ENCODE data around the gene METTL26.

METTL26 gene

GRCh38 chr16:683396-684070 lies 47.4 kb upstream of the METTL26 start:
- no peak overlapping the region for H3K27ac ChIP-seq (ENCODE audit: low read length)
- peaks cover 34% of the 10 kb centered on the region for H3K79me2 ChIP-seq (ENCODE audit: low read length)
- peak overlapping the region; percentile 61 for H3K4me3 ChIP-seq (ENCODE audit: low read length)
- H3K4me1 ChIP-seq (ENCODE audit: low read length): peaks cover 8% of the 10 kb centered on the region; the same call in 1 of the 2 replicates
- H3K9ac ChIP-seq (ENCODE audit: low read length): peak overlapping the region; percentile 32; the same call in 1 of the 2 replicates
- peak overlapping the region; percentile 70 for H3K4me2 ChIP-seq (ENCODE audit: low read depth, low read length)
- no peak for TF ChIP-seq EZH2 (optimal IDR thresholded peaks at IDR 0.05; ENCODE audit: low read depth, low read length)
- no peak for TF ChIP-seq EZH2phosphoT487 (IDR thresholded peaks at IDR 0.05; ENCODE audit: low read length)
- TF ChIP-seq CTCF (IDR thresholded peaks at IDR 0.05; ENCODE audit: low read length): no peak
- 0 out of 2 replicates have a peak, but pooled peaks cover 4% of the 10 kb centered on the region for H3F3A ChIP-seq (ENCODE audit: insufficient read depth, low read length)
- no peaks in the 10 kb centered on the region for H3K9me3 ChIP-seq (replicated peaks; ENCODE audit: insufficient read depth, low read length)
- H3K9me2 ChIP-seq (replicated peaks; ENCODE audit: insufficient read depth, low read length): no peaks in the 10 kb centered on the region
- H3K36me3 ChIP-seq (replicated peaks; ENCODE audit: insufficient read depth, low read length): no peaks in the 10 kb centered on the region
- H3K27me3 ChIP-seq (replicated peaks; ENCODE audit: insufficient read depth, low read length): no peaks in the 10 kb centered on the region
- no peak for DNase-seq
- H2AFZ ChIP-seq (ENCODE audit: low read length): no peak overlapping the region
- no peaks in the 10 kb centered on the region for H4K20me1 ChIP-seq (ENCODE audit: insufficient read depth, low read length)

- peaks cover 8% of the 10 kb centered on the region; the same call in 1 of the 2 replicates for H3K4me1 ChIP-seq (ENCODE audit: low read length)
- H3F3A ChIP-seq (ENCODE audit: insufficient read depth, low read length): 0 out of 2 replicates have a peak, but pooled peaks cover 4% of the 10 kb centered on the region
- H3K79me2 ChIP-seq (ENCODE audit: low read length): peaks cover 32% of the 10 kb centered on the region
- no peak overlapping the region for H3K9ac ChIP-seq (ENCODE audit: low read length)
- no peak for DNase-seq
- no peak overlapping the region for H2AFZ ChIP-seq (ENCODE audit: low read length)
- TF ChIP-seq EZH2phosphoT487 (IDR thresholded peaks at IDR 0.05; ENCODE audit: low read length): no peak
- no peak for TF ChIP-seq EZH2 (optimal IDR thresholded peaks at IDR 0.05; ENCODE audit: low read depth, low read length)
- no peak for TF ChIP-seq CTCF (IDR thresholded peaks at IDR 0.05; ENCODE audit: low read length)
- peak overlapping the region; percentile 61; the same call in 1 of the 2 replicates for H3K4me3 ChIP-seq (ENCODE audit: low read length)
- H3K9me2 ChIP-seq (replicated peaks; ENCODE audit: insufficient read depth, low read length): no peaks in the 10 kb centered on the region
- H3K27ac ChIP-seq (ENCODE audit: low read length): no peak overlapping the region
- peak overlapping the region; percentile 70; the same call in 1 of the 2 replicates for H3K4me2 ChIP-seq (ENCODE audit: low read depth, low read length)
- H3K9me3 ChIP-seq (replicated peaks; ENCODE audit: insufficient read depth, low read length): no peaks in the 10 kb centered on the region
- H3K27me3 ChIP-seq (replicated peaks; ENCODE audit: insufficient read depth, low read length): no peaks in the 10 kb centered on the region
- H3K36me3 ChIP-seq (replicated peaks; ENCODE audit: insufficient read depth, low read length): no peaks in the 10 kb centered on the region
- H4K20me1 ChIP-seq (ENCODE audit: insufficient read depth, low read length): no peaks in the 10 kb centered on the region
These were observed 46.6 kb upstream of the METTL26 start for GRCh38 chr16:682493-683395.

- H3K36me3 ChIP-seq (replicated peaks; ENCODE audit: insufficient read depth, low read length): no peaks in the 10 kb centered on the region
- no peaks in the 10 kb centered on the region for H3K27me3 ChIP-seq (replicated peaks; ENCODE audit: insufficient read depth, low read length)
- no peak for DNase-seq
- H3K4me3 ChIP-seq (ENCODE audit: low read length): peak overlapping the region; percentile 84; the same call in 1 of the 2 replicates
- no peak overlapping the region for H3K9ac ChIP-seq (ENCODE audit: low read length)
- H3K4me2 ChIP-seq (ENCODE audit: low read depth, low read length): peak overlapping the region; percentile 93
- no peaks in the 10 kb centered on the region for H3K9me3 ChIP-seq (replicated peaks; ENCODE audit: insufficient read depth, low read length)
- H3K9me2 ChIP-seq (replicated peaks; ENCODE audit: insufficient read depth, low read length): no peaks in the 10 kb centered on the region
- H3K4me1 ChIP-seq (ENCODE audit: low read length): peaks cover 8% of the 10 kb centered on the region; the same call in 1 of the 2 replicates
- H3K27ac ChIP-seq (ENCODE audit: low read length): no peak overlapping the region
- 0 out of 2 replicates have a peak, but pooled peaks cover 4% of the 10 kb centered on the region for H3F3A ChIP-seq (ENCODE audit: insufficient read depth, low read length)
- no peaks in the 10 kb centered on the region for H4K20me1 ChIP-seq (ENCODE audit: insufficient read depth, low read length)
- peaks cover 32% of the 10 kb centered on the region for H3K79me2 ChIP-seq (ENCODE audit: low read length)
- H2AFZ ChIP-seq (ENCODE audit: low read length): no peak overlapping the region
- TF ChIP-seq EZH2 (optimal IDR thresholded peaks at IDR 0.05; ENCODE audit: low read depth, low read length) (no peak), CTCF (IDR thresholded peaks at IDR 0.05; ENCODE audit: low read length) (no peak), EZH2phosphoT487 (IDR thresholded peaks at IDR 0.05; ENCODE audit: low read length) (no peak)
These were observed 45.8 kb upstream of the METTL26 start for GRCh38 chr16:681746-682427.

Data from MM.1S (cell line).